Peyer's patch (tissue), 4 donors: ENCODE data around the gene DNAH3. TPM values are rescaled to one million over a fixed set of nuclear protein-coding genes. Genes with fewer than 3 reads are reported as not detected.
"Not testable (repeated sequence)": the region's sequence is repeated elsewhere in the genome, so short reads cannot be mapped to it uniquely, and the experiment has no call there.

Experiments used
- DNase-seq, 3 donors: peaks; one replicate each; pipeline ENCODE4 v3.0.0-alpha.2; 2017 to 2019
- H3K27ac ChIP-seq, 4 donors: fragments of 200-600 bp; sonication (generic); one replicate each; pipeline ENCODE4 v1.5.1; 2016 to 2019
- H3K27me3 ChIP-seq, 2 donors: fragments of 200-600 bp; sonication (generic); one replicate each; pipeline ENCODE4 v1.5.1; 2019
- H3K36me3 ChIP-seq, 3 donors: fragments of 200-600 bp; sonication (generic); one replicate each; pipeline ENCODE4 v1.5.1; 2016 to 2019
- H3K4me1 ChIP-seq, 4 donors: fragments of 200-600 bp; sonication (generic); one replicate each; pipeline ENCODE4 v1.5.1; 2016 to 2019
- H3K4me3 ChIP-seq, 4 donors: fragments of 200-600 bp; sonication (generic); 1 replicate in 3 of 4; 2 replicates in 1 of 4; pipeline ENCODE4 v1.5.1; 2016 to 2019; ENCODE audit warnings: mild to moderate bottlenecking in 1 of 4
- H3K9me3 ChIP-seq, 4 donors: fragments of 200-600 bp; sonication (generic); one replicate each; pipeline ENCODE4 v1.5.1; 2016 to 2019; ENCODE audit warnings: mild to moderate bottlenecking in 1 of 4
- CTCF ChIP-seq, 6 experiments: fragments of 450-650 bp in 4 of 6; fragments of 200-600 bp in 2 of 6; sonication (generic) in 1 of 6; IDR thresholded peaks; one replicate each; pipeline ENCODE4 v1.5.1; 2017 to 2019; ENCODE audit warnings: antibody characterized with exemption in 6 of 6, mild to moderate bottlenecking in 3 of 6, moderate library complexity in 1 of 6
- POLR2A ChIP-seq, 2 donors: fragments of 450-650 bp; IDR thresholded peaks; one replicate each; pipeline ENCODE4 v1.5.1; 2017; ENCODE audit warnings: antibody characterized with exemption in 2 of 2, mild to moderate bottlenecking in 2 of 2, moderate library complexity in 2 of 2
- total RNA-seq, 4 donors: library from RNA; depleted of rRNA; stranded (reverse); fragments of >200 nt; gene quantifications; one replicate each; pipeline ENCODE4 v1.1.0, GENCODE V29; 2016

DNAH3 gene
- total RNA-seq, 4 donors from 2014 or later: 2.1 to 6.7 (median 4.5) TPM

GRCh38 chr16:20987049-20987448, 163.6 kb downstream of the DNAH3 start:
- H3K4me1 ChIP-seq: no peaks in the 10 kb centered on the region
- H3K9me3 ChIP-seq: no peaks in the 10 kb centered on the region
- no peak for DNase-seq
- no peak overlapping the region for H3K4me3 ChIP-seq
- H3K27me3 ChIP-seq: no peaks in the 10 kb centered on the region
- TF ChIP-seq CTCF (IDR thresholded peaks at IDR 0.05) (no peak), POLR2A (IDR thresholded peaks at IDR 0.05) (no peak)
- no peak overlapping the region for H3K27ac ChIP-seq
- H3K36me3 ChIP-seq: no peaks in the 10 kb centered on the region

GRCh38 chr16:20984019-20984418, 166.6 kb downstream of the DNAH3 start:
- no peak overlapping the region for H3K4me3 ChIP-seq
- no peak overlapping the region for H3K27ac ChIP-seq
- DNase-seq: no peak
- no peak for TF ChIP-seq POLR2A (IDR thresholded peaks at IDR 0.05)
- no peak for TF ChIP-seq CTCF (IDR thresholded peaks at IDR 0.05)
- H3K4me1 ChIP-seq: no peaks in the 10 kb centered on the region
- H3K27me3 ChIP-seq: no peaks in the 10 kb centered on the region
- no peaks in the 10 kb centered on the region for H3K36me3 ChIP-seq
- no peaks in the 10 kb centered on the region for H3K9me3 ChIP-seq

- DNase-seq: no peak
- H3K4me3 ChIP-seq: no peak overlapping the region
- no peaks in the 10 kb centered on the region for H3K9me3 ChIP-seq
- TF ChIP-seq POLR2A (IDR thresholded peaks at IDR 0.05) (no peak), CTCF (IDR thresholded peaks at IDR 0.05) (no peak)
- no peak overlapping the region for H3K27ac ChIP-seq
- H3K36me3 ChIP-seq: no peaks in the 10 kb centered on the region
- no peaks in the 10 kb centered on the region for H3K4me1 ChIP-seq
- no peaks in the 10 kb centered on the region for H3K27me3 ChIP-seq
These were observed 174.1 kb downstream of the DNAH3 start for GRCh38 chr16:20976576-20976975.

- not testable (repeated sequence) for H3K9me3 ChIP-seq, H3K4me1 ChIP-seq, DNase-seq, H3K36me3 ChIP-seq, H3K4me3 ChIP-seq, H3K27ac ChIP-seq, H3K27me3 ChIP-seq
These were observed 177.4 kb downstream of the DNAH3 start for GRCh38 chr16:20973201-20973600.

GRCh38 chr16:20971401-20971800, 179.2 kb downstream of the DNAH3 start:
- Histone ChIP-seq H3K36me3 (no peaks in the 10 kb centered on the region), H3K9me3 (no peaks in the 10 kb centered on the region), H3K27me3 (no peaks in the 10 kb centered on the region), H3K27ac (no peak overlapping the region), H3K4me3 (no peak overlapping the region), H3K4me1 (no peaks in the 10 kb centered on the region)
- no peak for TF ChIP-seq CTCF (IDR thresholded peaks at IDR 0.05)
- TF ChIP-seq POLR2A (IDR thresholded peaks at IDR 0.05): no peak
- DNase-seq: no peak

- Histone ChIP-seq H3K36me3 (no peaks in the 10 kb centered on the region), H3K9me3 (no peaks in the 10 kb centered on the region), H3K4me3 (no peak overlapping the region), H3K4me1 (no peaks in the 10 kb centered on the region), H3K27ac (no peak overlapping the region), H3K27me3 (no peaks in the 10 kb centered on the region)
- TF ChIP-seq CTCF (IDR thresholded peaks at IDR 0.05): no peak
- no peak for TF ChIP-seq POLR2A (IDR thresholded peaks at IDR 0.05)
- DNase-seq: no peak
These were observed 181.3 kb downstream of the DNAH3 start for GRCh38 chr16:20969386-20969785.
